Right lobe of liver (tissue), 6 donors: ENCODE data around the gene ELOVL5. TPM values are rescaled to one million over a fixed set of nuclear protein-coding genes. Genes with fewer than 3 reads are reported as not detected.

Source experiments
- ATAC-seq, 4 donors: fragments of 200-7000 bp; cut with Tn5 transposase; one replicate each; pipeline ENCODE4 v1.9.1; 2020; ENCODE audit warnings: mild to moderate bottlenecking in 4 of 4, moderate library complexity in 4 of 4
- DNase-seq, 3 donors: peaks; one replicate each; pipeline ENCODE4 v3.0.0-alpha.2; 2020
- H3K27ac ChIP-seq, 3 donors: fragments of 200-600 bp; one replicate each; pipeline ENCODE4 v1.8.0; 2022
- H3K27me3 ChIP-seq, 2 donors: fragments of 200-600 bp; one replicate each; pipeline ENCODE4 v1.8.0; 2022
- H3K36me3 ChIP-seq, 4 donors: fragments of 200-600 bp; sonication (generic) in 1 of 4; one replicate each; pipeline versions ENCODE4 v1.5.1 to v1.8.0; 2017 to 2022; ENCODE audit warnings: control low read depth in 1 of 4
- H3K4me1 ChIP-seq, 4 donors: fragments of 200-600 bp; sonication (generic) in 1 of 4; one replicate each; pipeline versions ENCODE4 v1.5.1 to v1.8.0; 2017 to 2022; ENCODE audit warnings: control low read depth in 1 of 4
- H3K4me3 ChIP-seq, 3 donors: fragments of 200-600 bp; one replicate each; pipeline ENCODE4 v1.8.0; 2022
- H3K9me3 ChIP-seq, 4 donors: fragments of 200-600 bp; sonication (generic) in 1 of 4; one replicate each; pipeline versions ENCODE4 v1.5.1 to v1.8.0; 2017 to 2022; ENCODE audit warnings: control low read depth in 1 of 4
- CTCF ChIP-seq, 4 donors: fragments of 200-600 bp in 3 of 4; fragments of 450-650 bp in 1 of 4; IDR thresholded peaks; one replicate each; pipeline versions ENCODE4 v1.5.1 to v1.8.0; 2016 to 2022; ENCODE audit warnings: antibody characterized with exemption in 4 of 4, mild to moderate bottlenecking in 2 of 4
- POLR2A ChIP-seq: fragments of 450-650 bp; IDR thresholded peaks from one replicate; pipeline ENCODE4 v1.6.1; 2017; ENCODE audit warnings: antibody characterized with exemption, mild to moderate bottlenecking
- WGBS: methylation state at CpG from one replicate; pipeline ENCODE4 v1.1.6; 2018; ENCODE audit warnings: low coverage, low lambda C conversion rate; ENCODE audit not compliant: insufficient coverage; ENCODE audit errors: missing lambda C conversion rate; 5-methylcytosine and 5-hydroxymethylcytosine counted together
- intact Hi-C, 2 donors: fragments of 100-400 bp; cut with DNase I; formaldehyde crosslinking; loops; one replicate each; pipeline versions ENCODE4 v1.11.2 to v1.14.1; 2022
- total RNA-seq, 6 experiments: library from RNA; depleted of rRNA in 2 of 6; stranded (reverse); fragments of >200 nt in 2 of 6; fragmentation: NEBNext Ultra II Directional in 3 of 6; extraction: Animal tissue kit (Norgen Biotek cat#: 25700) in 3 of 6; gene quantifications; one replicate each; pipeline versions ENCODE4 v1.1.0 to v1.2.4, GENCODE V29; 2016 to 2023
- donor health status: DM: no; HTN: yes; CAD: no.
- donor health status: DM: no; HTN: no; CAD: no.
- donor health status: DM: no; HTN: no; CAD: no.
- donor health status: DM: no; HTN: yes; CAD: no.
- donor health status: DM: no; HTN: yes; CAD: no.

ELOVL5 gene
- total RNA-seq, 6 experiments from 2014 or later, result 48.5 to 117 (median 55.7) TPM

GRCh38 chr6:53284901-53285300 lies 63.8 kb downstream of the ELOVL5 start:
- Histone ChIP-seq H3K27ac (no peak overlapping the region), H3K9me3 (no peaks in the 10 kb centered on the region), H3K4me1 (peaks cover 0 to 12% (median 5%) of the 10 kb centered on the region in 4 donors), H3K27me3 (no peaks in the 10 kb centered on the region), H3K36me3 (peaks cover 0 to 3% (median 0%) of the 10 kb centered on the region in 4 donors), H3K4me3 (no peak overlapping the region)
- 79% methylated on average over 4 of the region's 4 CpGs for WGBS
- TF ChIP-seq CTCF (IDR thresholded peaks at IDR 0.05) (no peak), POLR2A (no peak)
- no peak for ATAC-seq
- intact Hi-C loops, result no loop called here
- no peak for DNase-seq

GRCh38 chr6:53282741-53283140 lies 66.0 kb downstream of the ELOVL5 start:
- intact Hi-C loops, result no loop called here
- no peak overlapping the region for H3K4me3 ChIP-seq
- peaks cover 0 to 3% (median 0%) of the 10 kb centered on the region in 4 donors for H3K36me3 ChIP-seq
- 62% methylated on average over 2 of the region's 2 CpGs for WGBS
- no peaks in the 10 kb centered on the region for H3K9me3 ChIP-seq
- H3K27me3 ChIP-seq, result no peaks in the 10 kb centered on the region
- peaks cover 0 to 18% (median 5%) of the 10 kb centered on the region in 4 donors for H3K4me1 ChIP-seq
- no peak for TF ChIP-seq CTCF (IDR thresholded peaks at IDR 0.05)
- TF ChIP-seq POLR2A, result no peak
- DNase-seq (no peak), ATAC-seq (no peak)
- no peak overlapping the region for H3K27ac ChIP-seq

- Histone ChIP-seq H3K4me3 (no peak overlapping the region), H3K27me3 (no peaks in the 10 kb centered on the region), H3K27ac (no peak overlapping the region), H3K4me1 (peaks cover 0 to 18% (median 5%) of the 10 kb centered on the region in 4 donors), H3K36me3 (peaks cover 0 to 3% (median 0%) of the 10 kb centered on the region in 4 donors), H3K9me3 (no peaks in the 10 kb centered on the region)
- intact Hi-C loops, result no loop called here
- DNase-seq (no peak), ATAC-seq (peak in 3 of 4 donors; percentile 13 to 47 (median 31))
- 47% methylated on average over 2 of the region's 2 CpGs for WGBS
- no peak for TF ChIP-seq CTCF (IDR thresholded peaks at IDR 0.05)
- TF ChIP-seq POLR2A, result no peak
Measured at GRCh38 chr6:53282234-53282633, 66.5 kb downstream of the ELOVL5 start.

GRCh38 chr6:53281518-53282215 lies 67.1 kb downstream of the ELOVL5 start:
- intact Hi-C loops, result no loop called here
- DNase-seq (no peak), ATAC-seq (peak; percentile 40 to 73 (median 44))
- no peaks in the 10 kb centered on the region for H3K36me3 ChIP-seq
- TF ChIP-seq POLR2A (no peak), CTCF (IDR thresholded peaks at IDR 0.05) (no peak)
- WGBS, result 47% methylated on average over 3 of the region's 3 CpGs
- H3K4me1 ChIP-seq, result peaks cover 0 to 18% (median 5%) of the 10 kb centered on the region in 4 donors
- H3K4me3 ChIP-seq, result no peak overlapping the region
- H3K27ac ChIP-seq, result no peak overlapping the region
- H3K9me3 ChIP-seq, result no peaks in the 10 kb centered on the region
- H3K27me3 ChIP-seq, result no peaks in the 10 kb centered on the region
